Measurements from ENCODE around the gene HBD. TPM values are rescaled to one million over a fixed set of nuclear protein-coding genes. Genes with fewer than 3 reads are reported as not detected.
A peak's percentile ranks its signal among the peaks of the same experiment; 100 is the strongest.

The HBD gene
- total RNA-seq, 1 donor from 2014 or later, result not detected

DNA sequence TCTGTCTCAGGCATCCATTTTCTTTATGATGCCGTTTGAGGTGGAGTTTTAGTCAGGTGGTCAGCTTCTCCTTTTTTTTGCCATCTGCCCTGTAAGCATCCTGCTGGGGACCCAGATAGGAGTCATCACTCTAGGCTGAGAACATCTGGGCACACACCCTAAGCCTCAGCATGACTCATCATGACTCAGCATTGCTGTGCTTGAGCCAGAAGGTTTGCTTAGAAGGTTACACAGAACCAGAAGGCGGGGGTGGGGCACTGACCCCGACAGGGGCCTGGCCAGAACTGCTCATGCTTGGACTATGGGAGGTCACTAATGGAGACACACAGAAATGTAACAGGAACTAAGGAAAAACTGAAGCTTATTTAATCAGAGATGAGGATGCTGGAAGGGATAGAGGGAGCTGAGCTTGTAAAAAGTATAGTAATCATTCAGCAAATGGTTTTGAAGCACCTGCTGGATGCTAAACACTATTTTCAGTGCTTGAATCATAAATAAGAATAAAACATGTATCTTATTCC lies 46.4 kb upstream of the HBD start:
- peak; percentile 88 for DNase-seq (ENCODE audit: extremely low spot score, unreplicated experiment)
- H3K27ac Mint-ChIP-seq (ENCODE audit: unreplicated experiment), result peak overlapping the region; percentile 84

DNA sequence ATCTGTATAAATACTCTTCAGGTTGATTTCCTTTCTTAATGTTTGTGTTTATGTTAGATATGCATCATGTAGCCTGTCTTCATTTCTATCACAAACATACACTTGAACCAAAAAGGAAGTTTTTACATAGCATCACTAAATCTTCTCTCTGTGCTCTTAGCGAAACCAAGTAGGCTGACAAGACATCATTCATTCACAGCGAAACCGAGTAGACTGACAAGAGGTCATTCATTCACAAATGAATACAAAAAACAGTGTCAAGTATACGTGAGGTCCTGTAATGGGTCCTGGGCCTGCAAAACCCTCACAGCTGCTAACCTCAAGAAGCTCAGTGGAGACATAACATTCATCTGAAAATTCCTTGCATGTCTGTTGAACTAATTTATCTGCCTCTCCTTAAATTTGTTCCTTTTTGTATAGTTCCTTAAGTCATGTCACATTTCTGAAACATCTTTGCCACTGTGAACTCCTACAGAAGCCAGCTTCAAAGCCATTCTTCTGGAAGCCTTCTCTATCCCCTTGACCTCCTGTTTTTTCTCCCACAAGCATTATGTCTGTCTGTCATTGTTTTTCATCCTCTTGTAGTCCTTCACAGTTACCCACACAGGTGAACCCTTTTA lies 45.3 kb upstream of the HBD start:
- H3K27me3 Mint-ChIP-seq (ENCODE audit: unreplicated experiment), result no peaks in the 10 kb centered on the region
- no peak for DNase-seq (ENCODE audit: extremely low spot score, unreplicated experiment)
- no peak overlapping the region for H3K4me3 Mint-ChIP-seq (ENCODE audit: unreplicated experiment)
- peaks cover 10% of the 10 kb centered on the region for H3K4me1 Mint-ChIP-seq (ENCODE audit: unreplicated experiment)
- peak overlapping the region; percentile 52 for H3K27ac Mint-ChIP-seq (ENCODE audit: unreplicated experiment)
- no peaks in the 10 kb centered on the region for H3K36me3 Mint-ChIP-seq (ENCODE audit: unreplicated experiment)
- TF ChIP-seq, protein P1, sequence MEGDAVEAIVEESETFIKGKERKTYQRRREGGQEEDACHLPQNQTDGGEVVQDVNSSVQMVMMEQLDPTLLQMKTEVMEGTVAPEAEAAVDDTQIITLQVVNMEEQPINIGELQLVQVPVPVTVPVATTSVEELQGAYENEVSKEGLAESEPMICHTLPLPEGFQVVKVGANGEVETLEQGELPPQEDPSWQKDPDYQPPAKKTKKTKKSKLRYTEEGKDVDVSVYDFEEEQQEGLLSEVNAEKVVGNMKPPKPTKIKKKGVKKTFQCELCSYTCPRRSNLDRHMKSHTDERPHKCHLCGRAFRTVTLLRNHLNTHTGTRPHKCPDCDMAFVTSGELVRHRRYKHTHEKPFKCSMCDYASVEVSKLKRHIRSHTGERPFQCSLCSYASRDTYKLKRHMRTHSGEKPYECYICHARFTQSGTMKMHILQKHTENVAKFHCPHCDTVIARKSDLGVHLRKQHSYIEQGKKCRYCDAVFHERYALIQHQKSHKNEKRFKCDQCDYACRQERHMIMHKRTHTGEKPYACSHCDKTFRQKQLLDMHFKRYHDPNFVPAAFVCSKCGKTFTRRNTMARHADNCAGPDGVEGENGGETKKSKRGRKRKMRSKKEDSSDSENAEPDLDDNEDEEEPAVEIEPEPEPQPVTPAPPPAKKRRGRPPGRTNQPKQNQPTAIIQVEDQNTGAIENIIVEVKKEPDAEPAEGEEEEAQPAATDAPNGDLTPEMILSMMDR (IDR thresholded peaks at IDR 0.05), result no peak
- no peaks in the 10 kb centered on the region for H3K9me3 Mint-ChIP-seq (ENCODE audit: unreplicated experiment)

More for the DNA sequence above, 46.4 kb upstream of the HBD start:
- Mint-ChIP-seq H3K36me3 (ENCODE audit: unreplicated experiment) (no peaks in the 10 kb centered on the region), H3K4me3 (ENCODE audit: unreplicated experiment) (no peak overlapping the region), H3K4me1 (ENCODE audit: unreplicated experiment) (peaks cover 10% of the 10 kb centered on the region), H3K27me3 (ENCODE audit: unreplicated experiment) (no peaks in the 10 kb centered on the region), H3K9me3 (ENCODE audit: unreplicated experiment) (no peaks in the 10 kb centered on the region)
- TF ChIP-seq, protein P1 (IDR thresholded peaks at IDR 0.05), result no peak

GRCh38 chr11:5277807-5278382 lies 43.6 kb upstream of the HBD start:
- H3K9me3 Mint-ChIP-seq (ENCODE audit: unreplicated experiment), result no peaks in the 10 kb centered on the region
- no peak for DNase-seq (ENCODE audit: extremely low spot score, unreplicated experiment)
- H3K4me3 Mint-ChIP-seq (ENCODE audit: unreplicated experiment), result no peak overlapping the region
- no peaks in the 10 kb centered on the region for H3K36me3 Mint-ChIP-seq (ENCODE audit: unreplicated experiment)
- H3K27ac Mint-ChIP-seq (ENCODE audit: unreplicated experiment), result no peak overlapping the region
- H3K4me1 Mint-ChIP-seq (ENCODE audit: unreplicated experiment), result peaks cover 10% of the 10 kb centered on the region
- TF ChIP-seq, protein P1 (IDR thresholded peaks at IDR 0.05), result no peak
- no peaks in the 10 kb centered on the region for H3K27me3 Mint-ChIP-seq (ENCODE audit: unreplicated experiment)

DNA sequence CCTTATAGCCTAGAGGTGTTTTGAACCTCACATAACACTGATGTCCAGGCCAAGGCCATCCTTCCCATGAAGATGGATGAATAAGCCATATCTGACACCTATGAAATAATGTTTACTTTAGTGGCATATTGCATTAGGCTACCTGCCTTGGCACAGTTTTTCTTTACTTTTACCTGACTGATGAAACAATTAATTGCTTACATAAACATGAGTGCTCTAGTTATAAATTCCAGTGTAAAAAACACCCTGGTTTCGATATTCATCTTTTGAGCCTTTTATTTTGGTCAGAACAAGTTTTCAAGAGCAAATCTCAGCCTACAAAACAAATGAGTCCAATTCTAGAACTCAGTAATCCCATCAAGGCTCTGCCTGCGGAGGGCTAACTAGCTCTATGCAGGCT lies 42.4 kb upstream of the HBD start:
- TF ChIP-seq, protein P1 (IDR thresholded peaks at IDR 0.05), result no peak
- peaks cover 10% of the 10 kb centered on the region for H3K4me1 Mint-ChIP-seq (ENCODE audit: unreplicated experiment)
- no peaks in the 10 kb centered on the region for H3K27me3 Mint-ChIP-seq (ENCODE audit: unreplicated experiment)
- H3K27ac Mint-ChIP-seq (ENCODE audit: unreplicated experiment), result no peak overlapping the region
- DNase-seq (ENCODE audit: extremely low spot score, unreplicated experiment), result no peak
- no peaks in the 10 kb centered on the region for H3K36me3 Mint-ChIP-seq (ENCODE audit: unreplicated experiment)
- H3K4me3 Mint-ChIP-seq (ENCODE audit: unreplicated experiment), result no peak overlapping the region
- H3K9me3 Mint-ChIP-seq (ENCODE audit: unreplicated experiment), result no peaks in the 10 kb centered on the region

DNA sequence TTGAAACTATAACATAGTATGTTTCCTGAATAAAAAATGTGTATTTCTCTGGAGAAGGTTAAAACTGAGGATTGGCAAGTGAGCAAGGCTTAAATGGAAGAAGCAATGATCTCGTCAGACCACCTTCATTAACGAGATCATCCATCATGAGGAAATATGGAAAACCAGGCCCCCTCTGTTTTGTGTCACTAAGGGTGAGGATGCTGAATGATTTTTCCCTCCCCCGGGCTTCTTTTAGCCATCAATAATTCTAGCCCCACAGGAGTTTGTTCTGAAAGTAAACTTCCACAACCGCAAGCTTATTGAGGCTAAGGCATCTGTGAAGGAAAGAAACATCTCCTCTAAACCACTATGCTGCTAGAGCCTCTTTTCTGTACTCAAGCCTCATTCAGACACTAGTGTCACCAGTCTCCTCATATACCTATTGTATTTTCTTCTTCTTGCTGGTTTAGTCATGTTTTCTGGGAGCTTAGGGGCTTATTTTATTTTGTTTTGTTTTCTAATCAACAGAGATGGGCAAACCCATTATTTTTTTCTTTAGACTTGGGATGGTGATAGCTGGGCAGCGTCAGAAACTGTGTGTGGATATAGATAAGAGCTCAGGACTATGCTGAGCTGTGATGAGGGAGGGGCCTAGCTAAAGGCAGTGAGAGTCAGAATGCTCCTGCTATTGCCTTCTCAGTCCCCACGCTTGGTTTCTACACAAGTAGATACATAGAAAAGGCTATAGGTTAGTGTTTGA lies 41.3 kb upstream of the HBD start:
- no peak overlapping the region for H3K27ac Mint-ChIP-seq (ENCODE audit: unreplicated experiment)

More for the DNA sequence above, 41.3 kb upstream of the HBD start:
- H3K4me3 Mint-ChIP-seq (ENCODE audit: unreplicated experiment), result no peak overlapping the region
- TF ChIP-seq, protein P1 (IDR thresholded peaks at IDR 0.05), result no peak
- H3K36me3 Mint-ChIP-seq (ENCODE audit: unreplicated experiment), result no peaks in the 10 kb centered on the region
- H3K9me3 Mint-ChIP-seq (ENCODE audit: unreplicated experiment), result no peaks in the 10 kb centered on the region
- H3K27me3 Mint-ChIP-seq (ENCODE audit: unreplicated experiment), result peaks cover under 1% of the 10 kb centered on the region
- no peak for DNase-seq (ENCODE audit: extremely low spot score, unreplicated experiment)
- H3K4me1 Mint-ChIP-seq (ENCODE audit: unreplicated experiment), result peaks cover 6% of the 10 kb centered on the region

Measured in osteocyte (in vitro differentiated cells).